Osteocyte (in vitro differentiated cells): ENCODE measurements around the gene KLHL3. TPM values are rescaled to one million over a fixed set of nuclear protein-coding genes. Genes with fewer than 3 reads are reported as not detected.

Experiments
- DNase-seq: peaks from one replicate; pipeline ENCODE4 v3.0.0; 2021; ENCODE audit warnings: mixed read lengths; ENCODE audit not compliant: unreplicated experiment; ENCODE audit errors: extremely low spot score
- H3K27ac Mint-ChIP-seq: one replicate; pipeline ENCODE4 v1.8.0; 2021; ENCODE audit warnings: mild to moderate bottlenecking, mixed read lengths; ENCODE audit not compliant: unreplicated experiment
- H3K27me3 Mint-ChIP-seq: one replicate; pipeline ENCODE4 v1.8.0; 2021; ENCODE audit warnings: mixed read lengths; ENCODE audit not compliant: unreplicated experiment
- H3K36me3 Mint-ChIP-seq: one replicate; pipeline ENCODE4 v1.8.0; 2021; ENCODE audit warnings: mixed read lengths; ENCODE audit not compliant: unreplicated experiment
- H3K4me1 Mint-ChIP-seq: one replicate; pipeline ENCODE4 v1.8.0; 2021; ENCODE audit warnings: mixed read lengths; ENCODE audit not compliant: unreplicated experiment
- H3K4me3 Mint-ChIP-seq: one replicate; pipeline ENCODE4 v1.8.0; 2021; ENCODE audit warnings: mild to moderate bottlenecking, moderate library complexity, mixed read lengths; ENCODE audit not compliant: unreplicated experiment
- H3K9me3 Mint-ChIP-seq: one replicate; pipeline ENCODE4 v1.8.0; 2021; ENCODE audit warnings: mixed read lengths; ENCODE audit not compliant: unreplicated experiment
- CTCF ChIP-seq: fragments of 200-600 bp; sonication (generic); IDR thresholded peaks from 2 replicates; pipeline ENCODE4 v1.5.0; 2021; ENCODE audit warnings: antibody characterized with exemption, mild to moderate bottlenecking, moderate library complexity
- total RNA-seq: library from RNA; stranded (reverse); gene quantifications from 2 replicates; pipeline ENCODE4 v1.2.1, GENCODE V29; 2021

The KLHL3 gene
- total RNA-seq, 1 donor from 2014 or later = 3.1 TPM

- no peak for DNase-seq
- no peaks in the 10 kb centered on the region for H3K27me3 Mint-ChIP-seq
- no peak for TF ChIP-seq CTCF
- H3K4me1 Mint-ChIP-seq = peaks cover 31% of the 10 kb centered on the region
- no peak overlapping the region for H3K27ac Mint-ChIP-seq
- no peak overlapping the region for H3K4me3 Mint-ChIP-seq
- H3K9me3 Mint-ChIP-seq = no peaks in the 10 kb centered on the region
- no peaks in the 10 kb centered on the region for H3K36me3 Mint-ChIP-seq
Observed at GRCh38 chr5:137613554-137614265, 122.2 kb downstream of the KLHL3 start.

- Mint-ChIP-seq H3K4me3 (no peak overlapping the region), H3K27ac (no peak overlapping the region), H3K4me1 (peaks cover 27% of the 10 kb centered on the region), H3K27me3 (no peaks in the 10 kb centered on the region), H3K36me3 (no peaks in the 10 kb centered on the region), H3K9me3 (no peaks in the 10 kb centered on the region)
- TF ChIP-seq CTCF = no peak
- no peak for DNase-seq
Observed at GRCh38 chr5:137612576-137612975, 123.3 kb downstream of the KLHL3 start.

GRCh38 chr5:137611794-137612435 lies 124.0 kb downstream of the KLHL3 start:
- DNase-seq = no peak
- Mint-ChIP-seq H3K4me1 (peaks cover 21% of the 10 kb centered on the region), H3K4me3 (no peak overlapping the region), H3K9me3 (no peaks in the 10 kb centered on the region), H3K27me3 (peaks cover 2% of the 10 kb centered on the region), H3K27ac (no peak overlapping the region), H3K36me3 (no peaks in the 10 kb centered on the region)
- TF ChIP-seq CTCF = no peak

GRCh38 chr5:137611011-137611580 lies 124.8 kb downstream of the KLHL3 start:
- no peak for TF ChIP-seq CTCF
- DNase-seq = no peak
- H3K27me3 Mint-ChIP-seq = peaks cover 3% of the 10 kb centered on the region
- no peak overlapping the region for H3K4me3 Mint-ChIP-seq
- H3K27ac Mint-ChIP-seq = no peak overlapping the region
- no peaks in the 10 kb centered on the region for H3K9me3 Mint-ChIP-seq
- H3K36me3 Mint-ChIP-seq = no peaks in the 10 kb centered on the region
- peaks cover 20% of the 10 kb centered on the region for H3K4me1 Mint-ChIP-seq

- no peaks in the 10 kb centered on the region for H3K36me3 Mint-ChIP-seq
- no peak for TF ChIP-seq CTCF
- H3K4me3 Mint-ChIP-seq = no peak overlapping the region
- H3K27ac Mint-ChIP-seq = no peak overlapping the region
- H3K9me3 Mint-ChIP-seq = no peaks in the 10 kb centered on the region
- peaks cover 22% of the 10 kb centered on the region for H3K4me1 Mint-ChIP-seq
- DNase-seq = no peak
- peaks cover 6% of the 10 kb centered on the region for H3K27me3 Mint-ChIP-seq
Observed at GRCh38 chr5:137610598-137610997, 125.3 kb downstream of the KLHL3 start.
